Ishikawa (cell line): Measurements from ENCODE around the gene TPK1.

ENCODE experiments used
- CEBPB ChIP-seq: IDR thresholded peaks from 2 replicates; pipeline ENCODE4 v1.6.1; 2012
- CREB1 ChIP-seq: IDR thresholded peaks from 2 replicates; pipeline ENCODE4 v1.6.1; 2012; ENCODE audit warnings: low read depth
- EGR1 ChIP-seq: IDR thresholded peaks from 2 replicates; pipeline ENCODE4 v1.6.1; 2012
- EP300 ChIP-seq: IDR thresholded peaks from 2 replicates; pipeline ENCODE4 v1.6.1; 2012; ENCODE audit warnings: borderline replicate concordance
- FOXM1 ChIP-seq: IDR thresholded peaks from 2 replicates; pipeline ENCODE4 v1.6.1; 2012; ENCODE audit warnings: low read depth, borderline replicate concordance
- NFIC ChIP-seq: IDR thresholded peaks from 2 replicates; pipeline ENCODE4 v1.6.1; 2012
- RAD21 ChIP-seq: IDR thresholded peaks from 2 replicates; pipeline ENCODE4 v1.6.1; 2012; ENCODE audit warnings: low read depth
- REST ChIP-seq: IDR thresholded peaks from 2 replicates; pipeline ENCODE4 v1.6.1; 2012; ENCODE audit warnings: low read depth, mild to moderate bottlenecking
- TAF1 ChIP-seq: IDR thresholded peaks from 2 replicates; pipeline ENCODE4 v1.6.1; 2012; ENCODE audit warnings: low read depth, mild to moderate bottlenecking
- TCF12 ChIP-seq: IDR thresholded peaks from 2 replicates; pipeline ENCODE4 v1.6.1; 2012; ENCODE audit warnings: low read depth
- TEAD4 ChIP-seq: IDR thresholded peaks from 2 replicates; pipeline ENCODE4 v1.6.1; 2012
- USF1 ChIP-seq: IDR thresholded peaks from 2 replicates; pipeline ENCODE4 v1.6.1; 2012
- YY1 ChIP-seq: IDR thresholded peaks from 2 replicates; pipeline ENCODE4 v1.6.1; 2012; ENCODE audit warnings: low read depth
- ZBTB7A ChIP-seq: IDR thresholded peaks from 2 replicates; pipeline ENCODE4 v1.6.1; 2012; ENCODE audit warnings: low read depth
- TF ChIP-seq, protein P1 (sequence below): IDR thresholded peaks from 2 replicates; pipeline ENCODE4 v1.6.1; 2012

The TPK1 gene

GRCh38 chr7:144477348-144477747, 358.5 kb downstream of the TPK1 start:
- no peak for TF ChIP-seq ZBTB7A
- TF ChIP-seq, protein P1, sequence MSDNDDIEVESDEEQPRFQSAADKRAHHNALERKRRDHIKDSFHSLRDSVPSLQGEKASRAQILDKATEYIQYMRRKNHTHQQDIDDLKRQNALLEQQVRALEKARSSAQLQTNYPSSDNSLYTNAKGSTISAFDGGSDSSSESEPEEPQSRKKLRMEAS = no peak
- no peak for TF ChIP-seq FOXM1
- TF ChIP-seq NFIC = no peak
- TF ChIP-seq TCF12 = no peak
- no peak for TF ChIP-seq CREB1
- no peak for TF ChIP-seq EP300
- no peak for TF ChIP-seq CEBPB
- no peak for TF ChIP-seq YY1

DNA sequence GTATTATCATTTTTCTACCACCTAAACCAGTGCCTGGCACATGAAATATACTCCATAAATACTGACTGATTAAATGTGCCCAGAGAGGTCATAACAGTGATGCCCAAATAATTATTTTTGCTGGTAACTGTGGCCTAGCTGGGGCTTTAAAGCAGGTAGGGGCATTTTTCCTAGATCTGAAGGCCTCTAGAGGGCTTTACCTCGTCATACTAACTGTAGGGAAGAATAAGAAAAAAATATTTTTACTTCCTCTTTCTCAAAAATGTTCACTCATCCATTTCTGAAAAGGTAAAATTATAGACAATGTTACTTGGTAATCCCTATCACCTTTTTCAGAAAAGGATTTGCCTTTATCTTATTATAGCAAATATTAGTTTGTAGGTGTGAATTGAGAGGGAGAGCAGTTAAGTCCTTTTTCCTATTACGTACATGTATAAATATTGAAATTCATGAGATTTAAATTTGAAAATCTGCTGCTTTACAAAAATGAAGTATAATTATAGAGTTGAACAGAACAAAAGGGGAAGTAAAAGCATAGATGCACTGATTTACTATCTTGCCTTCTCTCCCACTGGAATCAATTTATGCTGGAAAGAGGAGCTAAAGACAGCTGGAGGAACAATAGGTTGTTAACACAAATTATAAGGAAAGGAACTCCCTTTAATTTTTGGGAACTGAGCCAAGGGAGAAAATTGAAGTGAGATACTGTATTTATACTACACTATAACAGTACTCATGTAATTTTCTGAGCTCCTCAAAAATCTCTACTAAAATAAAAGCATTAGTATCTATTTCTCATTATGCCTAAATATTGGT, 360.8 kb downstream of the TPK1 start:
- TF ChIP-seq NFIC (no peak), ZBTB7A (no peak), YY1 (no peak), TCF12 (no peak), FOXM1 (no peak), CEBPB (no peak), USF1 (no peak), CREB1 (no peak), TEAD4 (no peak), REST (no peak), RAD21 (no peak), TAF1 (no peak), EP300 (no peak), EGR1 (no peak)
- TF ChIP-seq, protein P1 = no peak

- TF ChIP-seq YY1 (no peak), FOXM1 (no peak), ZBTB7A (no peak), RAD21 (no peak), TEAD4 (no peak), TCF12 (no peak), USF1 (no peak), CREB1 (no peak), EGR1 (no peak), TAF1 (no peak), REST (no peak), EP300 (no peak), NFIC (no peak)
Observed at GRCh38 chr7:144474363-144474762, 361.5 kb downstream of the TPK1 start.

GRCh38 chr7:144473908-144474307, 361.9 kb downstream of the TPK1 start:
- peak; percentile 66 for TF ChIP-seq REST
- no peak for TF ChIP-seq CREB1
- TF ChIP-seq CEBPB = no peak
- TF ChIP-seq ZBTB7A = no peak
- no peak for TF ChIP-seq EGR1

DNA sequence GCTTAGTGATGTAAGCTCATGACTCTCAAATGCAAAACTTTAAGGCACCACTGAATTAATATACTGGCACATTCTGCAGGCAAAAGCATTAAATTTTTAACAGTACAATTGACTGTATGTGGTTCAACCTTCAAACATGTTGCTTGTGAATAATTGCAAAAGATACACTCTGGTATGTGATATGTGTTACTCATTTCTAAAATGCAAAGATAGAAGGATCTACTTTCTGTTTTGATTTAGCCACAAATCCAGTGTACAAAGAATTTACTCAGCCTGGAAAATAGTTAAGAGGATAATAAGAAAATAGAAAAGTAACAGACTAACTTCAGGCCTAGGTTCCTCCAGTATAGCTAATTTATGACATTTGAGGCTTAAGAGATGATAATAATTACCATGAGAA, 365.8 kb downstream of the TPK1 start:
- TF ChIP-seq EGR1 = no peak
- no peak for TF ChIP-seq CREB1
- TF ChIP-seq RAD21 = no peak
- TF ChIP-seq ZBTB7A = no peak
- no peak for TF ChIP-seq USF1
- TF ChIP-seq TAF1 = no peak
- TF ChIP-seq TCF12 = no peak
- no peak for TF ChIP-seq REST
- no peak for TF ChIP-seq FOXM1
- no peak for TF ChIP-seq EP300
- no peak for TF ChIP-seq CEBPB
- no peak for TF ChIP-seq TEAD4
- TF ChIP-seq, protein P1 = no peak
- TF ChIP-seq YY1 = no peak
- no peak for TF ChIP-seq NFIC
